SK-N-SH (cell line): ENCODE measurements around the gene C10orf143. TPM values are rescaled to one million over a fixed set of nuclear protein-coding genes. Genes with fewer than 3 reads are reported as not detected.

Experiments
- CTCF ChIA-PET: fragments of 300-600, 350-600 bp; formaldehyde crosslinking; extraction: SDS; loops from one replicate; lab custom pipeline; 2021; lab: Yijun Ruan, JAX
- POLR2A ChIA-PET: fragments of 350-600 bp; sonication (Branson Sonifier 250); formaldehyde crosslinking; extraction: SDS; loops from one replicate; lab custom pipeline; 2020; ENCODE audit warnings: antibody characterized with exemption, inconsistent platforms; lab: Yijun Ruan, JAX
- DNase-seq: peaks from one replicate; pipeline ENCODE4 v3.0.0; 2012
- H2AFZ ChIP-seq: fragments of 200-600 bp; sonication (generic); 2 replicates; pipeline ENCODE4 v1.8.1; 2016; ENCODE audit warnings: antibody characterized with exemption, mild to moderate bottlenecking, low read depth
- H3F3A ChIP-seq: fragments of 200-600 bp; sonication (generic); replicated peaks from 2 replicates; pipeline ENCODE3; 2016; ENCODE audit warnings: antibody characterized with exemption, mild to moderate bottlenecking; ENCODE audit not compliant: insufficient read depth
- H3K27ac ChIP-seq, 2 experiments: fragments of 200-500 bp in 1 of 2; fragments of 200-600 bp in 1 of 2; sonication (Bioruptor generic) in 1 of 2; sonication (generic), shearing (Covaris generic) in 1 of 2; 2 replicates each; pipeline versions ENCODE4 v1.5.1 to v1.6.1; 2014 to 2016; ENCODE audit warnings: low read depth in 2 of 2, inconsistent platforms in 1 of 2, low read length in 1 of 2, mild to moderate bottlenecking in 1 of 2, mixed read lengths in 1 of 2
- H3K27me3 ChIP-seq: fragments of 200-600 bp; sonication (generic), shearing (Covaris generic); 2 replicates; pipeline ENCODE4 v1.6.1; 2016; ENCODE audit warnings: mixed run types; ENCODE audit not compliant: insufficient read depth
- H3K36me3 ChIP-seq, 2 experiments: fragments of 200-500 bp in 1 of 2; fragments of 200-600 bp in 1 of 2; sonication (Bioruptor generic) in 1 of 2; sonication (generic) in 1 of 2; replicated peaks in 1 of 2; 2 replicates each; pipeline versions ENCODE3 to v1.5.1; 2014 to 2016; ENCODE audit warnings: low read length in 1 of 2, mild to moderate bottlenecking in 1 of 2; ENCODE audit not compliant: insufficient read depth in 2 of 2, control insufficient read depth in 1 of 2
- H3K4me1 ChIP-seq, 2 experiments: fragments of 200-500 bp in 1 of 2; fragments of 200-600 bp in 1 of 2; sonication (Bioruptor generic) in 1 of 2; sonication (generic), shearing (Covaris generic) in 1 of 2; 2 replicates each; pipeline versions ENCODE4 v1.5.1 to v1.6.1; 2014 to 2016; ENCODE audit warnings: low read depth in 1 of 2, low read length in 1 of 2, mixed run types in 1 of 2; ENCODE audit not compliant: insufficient read depth in 2 of 2, control insufficient read depth in 1 of 2
- H3K4me2 ChIP-seq: fragments of 200-600 bp; sonication (generic), shearing (Covaris generic); 2 replicates; pipeline ENCODE4 v1.6.1; 2017; ENCODE audit warnings: mixed run types
- H3K4me3 ChIP-seq, 2 experiments: fragments of 200-500 bp in 1 of 2; fragments of 200-600 bp in 1 of 2; sonication (Bioruptor generic) in 1 of 2; sonication (generic), shearing (Covaris generic) in 1 of 2; 2 replicates each; pipeline versions ENCODE4 v1.5.1 to v1.8.1; 2014 to 2016; ENCODE audit warnings: low read depth in 2 of 2, inconsistent platforms in 1 of 2, low read length in 1 of 2, mild to moderate bottlenecking in 1 of 2, mixed read lengths in 1 of 2, moderate library complexity in 1 of 2
- H3K79me2 ChIP-seq: fragments of 200-600 bp; sonication (generic); 2 replicates; pipeline ENCODE4 v1.8.1; 2017; ENCODE audit warnings: mild to moderate bottlenecking; ENCODE audit not compliant: insufficient read depth
- H3K9ac ChIP-seq: fragments of 200-600 bp; sonication (generic); 2 replicates; pipeline ENCODE4 v1.6.1; 2017; ENCODE audit warnings: mixed run types
- H3K9me2 ChIP-seq: fragments of 200-600 bp; sonication (generic); 2 replicates; pipeline ENCODE4 v1.6.1; 2017; ENCODE audit warnings: mixed run types
- H3K9me3 ChIP-seq: fragments of 200-600 bp; sonication (generic); 2 replicates; pipeline ENCODE4 v1.6.1; 2017; ENCODE audit warnings: mixed run types, mild to moderate bottlenecking, moderate library complexity
- H4K20me1 ChIP-seq: fragments of 200-600 bp; sonication (generic); 2 replicates; pipeline ENCODE4 v1.6.1; 2017; ENCODE audit warnings: mild to moderate bottlenecking, mixed run types; ENCODE audit not compliant: insufficient read depth
- EP300 ChIP-seq, 2 experiments: IDR thresholded peaks; 2 replicates each; pipeline versions ENCODE4 v1.4.0 to v1.6.1; 2012; ENCODE audit warnings: borderline replicate concordance in 1 of 2, low read depth in 1 of 2, low read length in 1 of 2
- EZH2phosphoT487 ChIP-seq: fragments of 200-600 bp; sonication (generic); IDR thresholded peaks from 2 replicates; pipeline ENCODE4 v1.6.1; 2017; ENCODE audit warnings: low read depth, mixed run types, mild to moderate bottlenecking, antibody characterized with exemption, moderate library complexity, borderline replicate concordance
- FOSL2 ChIP-seq: IDR thresholded peaks from 2 replicates; pipeline ENCODE4 v1.4.0; 2012; ENCODE audit warnings: low read depth, mild to moderate bottlenecking, moderate library complexity, borderline replicate concordance
- FOXM1 ChIP-seq: IDR thresholded peaks from 2 replicates; pipeline ENCODE4 v1.4.0; 2012; ENCODE audit warnings: low read depth, mild to moderate bottlenecking
- GATA2 ChIP-seq: sonication (generic); formaldehyde crosslinking; IDR thresholded peaks from 2 replicates; pipeline ENCODE4 v1.5.0; 2020; ENCODE audit warnings: mild to moderate bottlenecking, missing genetic modification reagents
- RCOR1 ChIP-seq: fragments of 150-350 bp; IDR thresholded peaks from 2 replicates; pipeline ENCODE4 v1.6.1; 2017; ENCODE audit warnings: antibody characterized with exemption, low read length
- SIN3A ChIP-seq: IDR thresholded peaks from 2 replicates; pipeline ENCODE4 v1.6.1; 2012; ENCODE audit warnings: low read depth, mild to moderate bottlenecking, low read length, moderate library complexity, borderline replicate concordance
- SMC3 ChIP-seq: IDR thresholded peaks from 2 replicates; pipeline ENCODE4 v1.6.1; 2012; ENCODE audit warnings: low read depth, low read length, improper control_type of control experiment
- TCF12 ChIP-seq: IDR thresholded peaks from 2 replicates; pipeline ENCODE4 v1.4.0; 2012
- WGBS: methylation state at CpG from one replicate; pipeline ENCODE4 v1.1.6; 2017; ENCODE audit warnings: low lambda C conversion rate; 5-methylcytosine and 5-hydroxymethylcytosine counted together
- polyA plus RNA-seq, 3 experiments: library from polyadenylated mRNA; depleted of rRNA; stranded (reverse); fragments of >200 nt; gene quantifications; 2 replicates each; pipeline ENCODE4 v1.2.3, GENCODE V29; 2012
- TF ChIP-seq, protein P1 (sequence below): fragments of 150-350 bp; IDR thresholded peaks from 2 replicates; pipeline ENCODE4 v1.6.1; 2017; ENCODE audit warnings: antibody characterized with exemption, low read length, low read depth, borderline replicate concordance
- TF ChIP-seq, protein P2 (sequence below): fragments of 150-350 bp; IDR thresholded peaks from 2 replicates; pipeline ENCODE4 v1.6.1; 2016; ENCODE audit warnings: mild to moderate bottlenecking, low read depth, low read length
- TF ChIP-seq, protein P3 (sequence below): IDR thresholded peaks from 2 replicates; pipeline ENCODE4 v1.4.0; 2012; ENCODE audit warnings: low read depth
- TF ChIP-seq, protein P4 (sequence below): IDR thresholded peaks from 2 replicates; pipeline ENCODE4 v1.6.1; 2012; ENCODE audit warnings: mild to moderate bottlenecking, low read depth, low read length, moderate library complexity

Gene C10orf143
- polyA plus RNA-seq, 1 of the 3 experiments (the other 2 are of a cell fraction) = 2.2 TPM

DNA sequence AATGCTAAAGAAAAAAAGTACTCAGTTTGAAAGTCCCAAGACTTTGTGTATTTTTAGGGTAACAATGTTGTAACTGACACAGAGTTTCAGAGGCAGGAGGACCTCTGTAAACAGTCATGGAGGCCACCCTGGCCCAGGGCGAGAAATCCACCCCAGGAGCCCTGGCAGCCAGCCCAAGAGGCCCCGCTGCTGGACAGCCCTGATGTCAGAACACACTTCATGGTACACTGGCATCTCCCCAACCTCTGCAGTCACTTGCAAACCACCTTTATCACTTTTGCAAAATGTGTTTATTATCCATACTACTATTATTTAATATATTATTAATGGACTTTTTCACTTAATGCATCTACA, 30.2 kb downstream of the C10orf143 start:
- Histone ChIP-seq H3K9me3 (no peaks in the 10 kb centered on the region), H2AFZ (no peak overlapping the region), H3K4me2 (no peak overlapping the region), H3K4me1 (no peaks in the 10 kb centered on the region; a peak in 1 of 4 replicates), H3F3A (no peaks in the 10 kb centered on the region), H4K20me1 (no peaks in the 10 kb centered on the region), H3K9ac (no peak overlapping the region), H3K4me3 (no peak overlapping the region), H3K9me2 (no peaks in the 10 kb centered on the region), H3K27me3 (no peaks in the 10 kb centered on the region), H3K27ac (no peak overlapping the region), H3K79me2 (no peaks in the 10 kb centered on the region), H3K36me3 (no peaks in the 10 kb centered on the region)
- POLR2A ChIA-PET = no interaction called here
- DNase-seq = no peak
- CTCF ChIA-PET = interaction anchor here (1.4 kb wide), 1 partner anchor 30 kb away, joined by 4 read pairs; the partner anchor contains the start of gene C10orf143
- TF ChIP-seq EP300 (IDR thresholded peaks at IDR 0.05; ENCODE audit: borderline replicate concordance in 1 of 2, low read depth in 1 of 2, low read length in 1 of 2) (no peak), GATA2 (no peak), FOSL2 (no peak), TCF12 (no peak), SMC3 (no peak), EZH2phosphoT487 (no peak), FOXM1 (no peak), SIN3A (no peak), RCOR1 (no peak)
- TF ChIP-seq, protein P1, sequence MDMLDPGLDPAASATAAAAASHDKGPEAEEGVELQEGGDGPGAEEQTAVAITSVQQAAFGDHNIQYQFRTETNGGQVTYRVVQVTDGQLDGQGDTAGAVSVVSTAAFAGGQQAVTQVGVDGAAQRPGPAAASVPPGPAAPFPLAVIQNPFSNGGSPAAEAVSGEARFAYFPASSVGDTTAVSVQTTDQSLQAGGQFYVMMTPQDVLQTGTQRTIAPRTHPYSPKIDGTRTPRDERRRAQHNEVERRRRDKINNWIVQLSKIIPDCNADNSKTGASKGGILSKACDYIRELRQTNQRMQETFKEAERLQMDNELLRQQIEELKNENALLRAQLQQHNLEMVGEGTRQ = no peak
- TF ChIP-seq, protein P2, sequence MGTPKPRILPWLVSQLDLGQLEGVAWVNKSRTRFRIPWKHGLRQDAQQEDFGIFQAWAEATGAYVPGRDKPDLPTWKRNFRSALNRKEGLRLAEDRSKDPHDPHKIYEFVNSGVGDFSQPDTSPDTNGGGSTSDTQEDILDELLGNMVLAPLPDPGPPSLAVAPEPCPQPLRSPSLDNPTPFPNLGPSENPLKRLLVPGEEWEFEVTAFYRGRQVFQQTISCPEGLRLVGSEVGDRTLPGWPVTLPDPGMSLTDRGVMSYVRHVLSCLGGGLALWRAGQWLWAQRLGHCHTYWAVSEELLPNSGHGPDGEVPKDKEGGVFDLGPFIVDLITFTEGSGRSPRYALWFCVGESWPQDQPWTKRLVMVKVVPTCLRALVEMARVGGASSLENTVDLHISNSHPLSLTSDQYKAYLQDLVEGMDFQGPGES = no peak
- TF ChIP-seq, protein P3, sequence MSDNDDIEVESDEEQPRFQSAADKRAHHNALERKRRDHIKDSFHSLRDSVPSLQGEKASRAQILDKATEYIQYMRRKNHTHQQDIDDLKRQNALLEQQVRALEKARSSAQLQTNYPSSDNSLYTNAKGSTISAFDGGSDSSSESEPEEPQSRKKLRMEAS = no peak
- TF ChIP-seq, protein P4, sequence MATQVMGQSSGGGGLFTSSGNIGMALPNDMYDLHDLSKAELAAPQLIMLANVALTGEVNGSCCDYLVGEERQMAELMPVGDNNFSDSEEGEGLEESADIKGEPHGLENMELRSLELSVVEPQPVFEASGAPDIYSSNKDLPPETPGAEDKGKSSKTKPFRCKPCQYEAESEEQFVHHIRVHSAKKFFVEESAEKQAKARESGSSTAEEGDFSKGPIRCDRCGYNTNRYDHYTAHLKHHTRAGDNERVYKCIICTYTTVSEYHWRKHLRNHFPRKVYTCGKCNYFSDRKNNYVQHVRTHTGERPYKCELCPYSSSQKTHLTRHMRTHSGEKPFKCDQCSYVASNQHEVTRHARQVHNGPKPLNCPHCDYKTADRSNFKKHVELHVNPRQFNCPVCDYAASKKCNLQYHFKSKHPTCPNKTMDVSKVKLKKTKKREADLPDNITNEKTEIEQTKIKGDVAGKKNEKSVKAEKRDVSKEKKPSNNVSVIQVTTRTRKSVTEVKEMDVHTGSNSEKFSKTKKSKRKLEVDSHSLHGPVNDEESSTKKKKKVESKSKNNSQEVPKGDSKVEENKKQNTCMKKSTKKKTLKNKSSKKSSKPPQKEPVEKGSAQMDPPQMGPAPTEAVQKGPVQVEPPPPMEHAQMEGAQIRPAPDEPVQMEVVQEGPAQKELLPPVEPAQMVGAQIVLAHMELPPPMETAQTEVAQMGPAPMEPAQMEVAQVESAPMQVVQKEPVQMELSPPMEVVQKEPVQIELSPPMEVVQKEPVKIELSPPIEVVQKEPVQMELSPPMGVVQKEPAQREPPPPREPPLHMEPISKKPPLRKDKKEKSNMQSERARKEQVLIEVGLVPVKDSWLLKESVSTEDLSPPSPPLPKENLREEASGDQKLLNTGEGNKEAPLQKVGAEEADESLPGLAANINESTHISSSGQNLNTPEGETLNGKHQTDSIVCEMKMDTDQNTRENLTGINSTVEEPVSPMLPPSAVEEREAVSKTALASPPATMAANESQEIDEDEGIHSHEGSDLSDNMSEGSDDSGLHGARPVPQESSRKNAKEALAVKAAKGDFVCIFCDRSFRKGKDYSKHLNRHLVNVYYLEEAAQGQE = no peak
- WGBS = 18% methylated on average over 2 of the region's 2 CpGs
